Measurements from ENCODE around the gene MYL10.

- TF ChIP-seq CTCF (conservative IDR thresholded peaks at IDR 0.05; ENCODE audit: low read depth in 2 of 2) (no peak), REST (IDR thresholded peaks at IDR 0.05; ENCODE audit: unreplicated experiment) (no peak)
Measured at GRCh38 chr7:101618207-101618839, 10.8 kb downstream of the MYL10 start.

All from GM23338 (cell line).